ENCODE measurements around the gene FAAP20.
A peak's percentile ranks its signal among the peaks of the same experiment; 100 is the strongest.

The FAAP20 gene

GRCh38 chr1:2168535-2168934 is 26.0 kb downstream of the FAAP20 start:
- no peak overlapping the region for H4K8ac ChIP-seq (ENCODE audit: low read length)
- no peak overlapping the region for H2BK15ac ChIP-seq (ENCODE audit: low read depth, poor library complexity, severe bottlenecking)
- WGBS = 94% methylated on average over 12 of the region's 12 CpGs
- H3K27ac ChIP-seq (ENCODE audit: low read length, poor library complexity, severe bottlenecking) = no peak overlapping the region
- H4K91ac ChIP-seq (ENCODE audit: low read length) = no peak overlapping the region
- no peak overlapping the region for H3K4ac ChIP-seq (ENCODE audit: low read depth in 1 of 2, low read length in 2 of 2)
- no peak overlapping the region for H3K9ac ChIP-seq (ENCODE audit: low read length)
- H3K9me3 ChIP-seq (ENCODE audit: control insufficient read depth, low read length) = peaks cover 5% of the 10 kb centered on the region
- no peak overlapping the region for H2AFZ ChIP-seq (ENCODE audit: low read depth, low read length)
- DNase-seq = no peak
- H3K18ac ChIP-seq (ENCODE audit: low read depth in 1 of 2, low read length in 2 of 2) = no peak overlapping the region
- H2AK5ac ChIP-seq (ENCODE audit: low read length, severe bottlenecking) = no peak overlapping the region
- H2BK5ac ChIP-seq (ENCODE audit: low read depth, low read length, poor library complexity, severe bottlenecking) = no peak overlapping the region
- peaks cover 0 to 56% of the 10 kb centered on the region in 2 experiments for H3K36me3 ChIP-seq (ENCODE audit: control insufficient read depth in 1 of 2, insufficient read depth in 2 of 2, low read depth in 1 of 2, low read length in 2 of 2)
- no peak overlapping the region for H3K4me3 ChIP-seq (ENCODE audit: insufficient read depth in 1 of 2, low read depth in 1 of 2, low read length in 2 of 2)
- H3K27me3 ChIP-seq (ENCODE audit: control insufficient read depth in 1 of 2, insufficient read depth in 1 of 2, low read length in 2 of 2) = peaks cover 0 to 27% of the 10 kb centered on the region in 2 experiments
- H2BK12ac ChIP-seq (ENCODE audit: low read length in 2 of 2) = no peak overlapping the region
- H3K4me2 ChIP-seq (ENCODE audit: low read length, poor library complexity, severe bottlenecking) = no peak overlapping the region
- H3K79me1 ChIP-seq (replicated peaks; ENCODE audit: low read length, poor library complexity, severe bottlenecking) = peaks cover 2% of the 10 kb centered on the region
- no peaks in the 10 kb centered on the region for H3K4me1 ChIP-seq (ENCODE audit: control insufficient read depth, insufficient read depth, low read depth, low read length)
- H3K23ac ChIP-seq (ENCODE audit: low read length in 2 of 2) = no peak overlapping the region
- H3K14ac ChIP-seq (ENCODE audit: low read length in 2 of 2) = no peak overlapping the region
- H2BK120ac ChIP-seq (ENCODE audit: low read depth, low read length) = no peak overlapping the region

GRCh38 chr1:2168090-2168489 is 26.5 kb downstream of the FAAP20 start:
- H3K9ac ChIP-seq (ENCODE audit: low read length) = no peak overlapping the region
- no peak overlapping the region for H2AFZ ChIP-seq (ENCODE audit: low read depth, low read length)
- no peak overlapping the region for H2BK15ac ChIP-seq (ENCODE audit: low read depth, poor library complexity, severe bottlenecking)
- no peak overlapping the region for H4K91ac ChIP-seq (ENCODE audit: low read length)
- no peak overlapping the region for H2BK12ac ChIP-seq (ENCODE audit: low read length in 2 of 2)
- H4K8ac ChIP-seq (ENCODE audit: low read length) = no peak overlapping the region
- no peak overlapping the region for H3K18ac ChIP-seq (ENCODE audit: low read depth in 1 of 2, low read length in 2 of 2)
- H3K27me3 ChIP-seq (ENCODE audit: control insufficient read depth in 1 of 2, insufficient read depth in 1 of 2, low read length in 2 of 2) = peaks cover 0 to 23% of the 10 kb centered on the region in 2 experiments
- no peak overlapping the region for H3K4me2 ChIP-seq (ENCODE audit: low read length, poor library complexity, severe bottlenecking)
- peaks cover 5% of the 10 kb centered on the region for H3K9me3 ChIP-seq (ENCODE audit: control insufficient read depth, low read length)
- H3K4me1 ChIP-seq (ENCODE audit: control insufficient read depth, insufficient read depth, low read depth, low read length) = no peaks in the 10 kb centered on the region
- no peak for DNase-seq
- no peak overlapping the region for H3K23ac ChIP-seq (ENCODE audit: low read length in 2 of 2)
- H2AK5ac ChIP-seq (ENCODE audit: low read length, severe bottlenecking) = no peak overlapping the region
- H3K4me3 ChIP-seq (ENCODE audit: insufficient read depth in 1 of 2, low read depth in 1 of 2, low read length in 2 of 2) = no peak overlapping the region
- H3K27ac ChIP-seq (ENCODE audit: low read length, poor library complexity, severe bottlenecking) = no peak overlapping the region
- WGBS = 92% methylated on average over 13 of the region's 13 CpGs
- peaks cover 2% of the 10 kb centered on the region for H3K79me1 ChIP-seq (replicated peaks; ENCODE audit: low read length, poor library complexity, severe bottlenecking)
- H3K36me3 ChIP-seq (ENCODE audit: control insufficient read depth in 1 of 2, insufficient read depth in 2 of 2, low read depth in 1 of 2, low read length in 2 of 2) = peaks cover 0 to 59% of the 10 kb centered on the region in 2 experiments
- no peak overlapping the region for H3K4ac ChIP-seq (ENCODE audit: low read depth in 1 of 2, low read length in 2 of 2)
- H3K14ac ChIP-seq (ENCODE audit: low read length in 2 of 2) = no peak overlapping the region
- no peak overlapping the region for H2BK5ac ChIP-seq (ENCODE audit: low read depth, low read length, poor library complexity, severe bottlenecking)
- H2BK120ac ChIP-seq (ENCODE audit: low read depth, low read length) = no peak overlapping the region

GRCh38 chr1:2166695-2167094 is 27.9 kb downstream of the FAAP20 start:
- H3K27me3 ChIP-seq (ENCODE audit: control insufficient read depth in 1 of 2, insufficient read depth in 1 of 2, low read length in 2 of 2) = peaks cover 0 to 17% of the 10 kb centered on the region in 2 experiments
- no peak overlapping the region for H3K18ac ChIP-seq (ENCODE audit: low read depth in 1 of 2, low read length in 2 of 2)
- DNase-seq = no peak
- no peak overlapping the region for H2BK15ac ChIP-seq (ENCODE audit: low read depth, poor library complexity, severe bottlenecking)
- no peak overlapping the region for H2BK120ac ChIP-seq (ENCODE audit: low read depth, low read length)
- H3K4ac ChIP-seq (ENCODE audit: low read depth in 1 of 2, low read length in 2 of 2) = no peak overlapping the region
- 90% methylated on average over 10 of the region's 10 CpGs for WGBS
- no peak overlapping the region for H2AK5ac ChIP-seq (ENCODE audit: low read length, severe bottlenecking)
- peaks cover 2% of the 10 kb centered on the region for H3K79me1 ChIP-seq (replicated peaks; ENCODE audit: low read length, poor library complexity, severe bottlenecking)
- H4K91ac ChIP-seq (ENCODE audit: low read length) = no peak overlapping the region
- no peak overlapping the region for H3K14ac ChIP-seq (ENCODE audit: low read length in 2 of 2)
- no peak overlapping the region for H2BK12ac ChIP-seq (ENCODE audit: low read length in 2 of 2)
- no peak overlapping the region for H2BK5ac ChIP-seq (ENCODE audit: low read depth, low read length, poor library complexity, severe bottlenecking)
- H2AFZ ChIP-seq (ENCODE audit: low read depth, low read length) = no peak overlapping the region
- H3K4me1 ChIP-seq (ENCODE audit: control insufficient read depth, insufficient read depth, low read depth, low read length) = no peaks in the 10 kb centered on the region
- H3K23ac ChIP-seq (ENCODE audit: low read length in 2 of 2) = no peak overlapping the region
- no peak overlapping the region for H4K8ac ChIP-seq (ENCODE audit: low read length)
- no peak overlapping the region for H3K9ac ChIP-seq (ENCODE audit: low read length)
- no peak overlapping the region for H3K4me2 ChIP-seq (ENCODE audit: low read length, poor library complexity, severe bottlenecking)
- peaks cover 0 to 50% of the 10 kb centered on the region in 2 experiments for H3K36me3 ChIP-seq (ENCODE audit: control insufficient read depth in 1 of 2, insufficient read depth in 2 of 2, low read depth in 1 of 2, low read length in 2 of 2)
- H3K27ac ChIP-seq (ENCODE audit: low read length, poor library complexity, severe bottlenecking) = no peak overlapping the region
- peaks cover 5% of the 10 kb centered on the region for H3K9me3 ChIP-seq (ENCODE audit: control insufficient read depth, low read length)
- H3K4me3 ChIP-seq (ENCODE audit: insufficient read depth in 1 of 2, low read depth in 1 of 2, low read length in 2 of 2) = peak overlapping the region in 1 of 2 experiments; percentile 20

- Histone ChIP-seq H3K9me3 (ENCODE audit: control insufficient read depth, low read length) (peaks cover 5% of the 10 kb centered on the region), H3K36me3 (ENCODE audit: control insufficient read depth in 1 of 2, insufficient read depth in 2 of 2, low read depth in 1 of 2, low read length in 2 of 2) (peaks cover 0 to 51% of the 10 kb centered on the region in 2 experiments), H2BK12ac (ENCODE audit: low read length in 2 of 2) (no peak overlapping the region), H3K4me2 (ENCODE audit: low read length, poor library complexity, severe bottlenecking) (no peak overlapping the region), H3K9ac (ENCODE audit: low read length) (no peak overlapping the region), H3K23ac (ENCODE audit: low read length in 2 of 2) (no peak overlapping the region), H2AK5ac (ENCODE audit: low read length, severe bottlenecking) (no peak overlapping the region), H3K27me3 (ENCODE audit: control insufficient read depth in 1 of 2, insufficient read depth in 1 of 2, low read length in 2 of 2) (peaks cover 0 to 17% of the 10 kb centered on the region in 2 experiments), H3K18ac (ENCODE audit: low read depth in 1 of 2, low read length in 2 of 2) (no peak overlapping the region), H2BK5ac (ENCODE audit: low read depth, low read length, poor library complexity, severe bottlenecking) (no peak overlapping the region), H3K4me3 (ENCODE audit: insufficient read depth in 1 of 2, low read depth in 1 of 2, low read length in 2 of 2) (no peak overlapping the region), H2BK15ac (ENCODE audit: low read depth, poor library complexity, severe bottlenecking) (no peak overlapping the region), H3K4me1 (ENCODE audit: control insufficient read depth, insufficient read depth, low read depth, low read length) (no peaks in the 10 kb centered on the region), H2BK120ac (ENCODE audit: low read depth, low read length) (no peak overlapping the region), H4K91ac (ENCODE audit: low read length) (no peak overlapping the region), H4K8ac (ENCODE audit: low read length) (no peak overlapping the region), H3K79me1 (replicated peaks; ENCODE audit: low read length, poor library complexity, severe bottlenecking) (peaks cover 2% of the 10 kb centered on the region), H2AFZ (ENCODE audit: low read depth, low read length) (no peak overlapping the region), H3K27ac (ENCODE audit: low read length, poor library complexity, severe bottlenecking) (no peak overlapping the region), H3K14ac (ENCODE audit: low read length in 2 of 2) (no peak overlapping the region), H3K4ac (ENCODE audit: low read depth in 1 of 2, low read length in 2 of 2) (no peak overlapping the region)
- DNase-seq = no peak
- 82% methylated on average over 13 of the region's 14 CpGs for WGBS
Observed at GRCh38 chr1:2166254-2166653, 28.3 kb downstream of the FAAP20 start.

Data from mesenchymal stem cell (in vitro differentiated cells and primary cell).